ENCODE results near the gene CXCR6. TPM values are rescaled to one million over a fixed set of nuclear protein-coding genes. Genes with fewer than 3 reads are reported as not detected.

Gene CXCR6
- total and polyA plus RNA-seq, 2 of the 8 experiments (the other 6 are each of a cell fraction or from before 2014, with no cell fraction given): not detected

GRCh38 chr3:45940781-45941365, 2.4 kb upstream of the CXCR6 start:
- H3K4me1 ChIP-seq (replicated peaks in 1 of 4; ENCODE audit: control insufficient read depth in 3 of 4, insufficient read depth in 4 of 4, low read length in 3 of 4): peaks cover 0 to 2% (median under 1%) of the 10 kb centered on the region in 4 experiments; a peak in 2 of 7 replicates
- H2BK20ac ChIP-seq (ENCODE audit: low read length): no peak overlapping the region
- H2BK5ac ChIP-seq (ENCODE audit: low read depth, low read length): no peak overlapping the region
- ChIA-PET POLR2A (ENCODE audit: partially characterized antibody) (no interaction called here), CTCF (ENCODE audit: partially characterized antibody) (interaction anchor here (0.7 to 7.8 kb wide), 4 partner anchors 11 to 137 kb away, joined by 3 to 54 read pairs (median 36); no protein-coding TSS in a partner anchor)
- H4K8ac ChIP-seq (ENCODE audit: extremely low read depth, insufficient read depth, low read length): no peak overlapping the region
- TF ChIP-seq TBP (IDR thresholded peaks at IDR 0.05; ENCODE audit: low read depth, low read length) (no peak), EP300 (IDR thresholded peaks at IDR 0.05; ENCODE audit: borderline replicate concordance in 1 of 2, low read depth in 2 of 2, low read length in 2 of 2) (no peak), ASH2L (IDR thresholded peaks at IDR 0.05; ENCODE audit: low read length) (no peak), SRF (IDR thresholded peaks at IDR 0.05; ENCODE audit: low read depth, low read length) (no peak), HDAC2 (IDR thresholded peaks at IDR 0.05; ENCODE audit: borderline replicate concordance in 1 of 2, low read depth in 2 of 2, low read length in 2 of 2) (no peak)
- H4K91ac ChIP-seq (replicated peaks; ENCODE audit: insufficient read length, low read length): no peak overlapping the region
- no peak overlapping the region for H3K56ac ChIP-seq (replicated peaks; ENCODE audit: insufficient read length, low read depth, low read length)
- no peak overlapping the region for H3K18ac ChIP-seq (ENCODE audit: extremely low read depth, low read length)
- no peak overlapping the region for H3K9ac ChIP-seq (replicated peaks in 1 of 4; ENCODE audit: extremely low read depth in 1 of 4, low read depth in 3 of 4, low read length in 3 of 4)
- no peaks in the 10 kb centered on the region for H3K27me3 ChIP-seq (replicated peaks in 1 of 4; ENCODE audit: control insufficient read depth in 3 of 4, extremely low read depth in 1 of 4, insufficient read depth in 3 of 4, low read length in 3 of 4)
- no peak overlapping the region for H4K5ac ChIP-seq (ENCODE audit: insufficient read length, low read depth, low read length)
- H2BK12ac ChIP-seq (ENCODE audit: low read depth, low read length): no peak overlapping the region; the same call in 1 of the 2 replicates
- peaks cover 0 to 5% (median 0%) of the 10 kb centered on the region in 4 experiments; a peak in 3 of 8 replicates for H3K36me3 ChIP-seq (ENCODE audit: control insufficient read depth in 2 of 4, insufficient read depth in 4 of 4, low read length in 3 of 4)
- H3K4ac ChIP-seq (replicated peaks; ENCODE audit: insufficient read length, low read depth, low read length): no peak overlapping the region
- H3K4me2 ChIP-seq (ENCODE audit: insufficient read depth in 1 of 2, low read depth in 2 of 2, low read length in 2 of 2): no peak overlapping the region
- H3K79me1 ChIP-seq (ENCODE audit: low read depth, low read length): no peaks in the 10 kb centered on the region
- no peaks in the 10 kb centered on the region for H3K79me2 ChIP-seq (ENCODE audit: control insufficient read depth in 1 of 2, insufficient read depth in 2 of 2, low read length in 2 of 2)
- no peak overlapping the region for H3K4me3 ChIP-seq (ENCODE audit: extremely low read depth in 1 of 4, insufficient read depth in 2 of 4, low read depth in 3 of 4, low read length in 4 of 4)
- H3K23ac ChIP-seq (ENCODE audit: insufficient read length): no peak overlapping the region
- no peak overlapping the region for H3K27ac ChIP-seq (ENCODE audit: low read depth, low read length)
- no peak for FAIRE-seq
- peaks cover 1 to 2% of the 10 kb centered on the region in 2 experiments for H4K20me1 ChIP-seq (replicated peaks in 1 of 2; ENCODE audit: control insufficient read depth in 1 of 2, insufficient read depth in 2 of 2, low read length in 2 of 2)
- H2AFZ ChIP-seq (ENCODE audit: low read length): no peak overlapping the region
- H3K23me2 ChIP-seq (ENCODE audit: low read depth, low read length): no peaks in the 10 kb centered on the region
- H2AK5ac ChIP-seq (ENCODE audit: low read depth, low read length): no peak overlapping the region
- no peak for DNase-seq (ENCODE audit: low read depth in 1 of 2, low spot score in 2 of 2)
- 85% methylated on average over 6 of the region's 6 CpGs; no CpG with 5 or more reads in 1 of the 2 experiments for WGBS, 2 experiments (ENCODE audit: extremely low coverage in 1 of 2, insufficient coverage in 1 of 2, insufficient read length in 1 of 2, insufficient replicate concordance in 2 of 2, low coverage in 1 of 2, low lambda C conversion rate in 2 of 2, missing lambda C conversion rate in 1 of 2)
- no peak overlapping the region for H3K14ac ChIP-seq (ENCODE audit: insufficient read length)
- no peak overlapping the region for H2BK15ac ChIP-seq (ENCODE audit: low read length)
- H2BK120ac ChIP-seq (replicated peaks; ENCODE audit: low read depth, low read length): no peak overlapping the region
- H3K9me3 ChIP-seq (ENCODE audit: insufficient read depth in 2 of 2, low read depth in 1 of 2, low read length in 1 of 2): no peaks in the 10 kb centered on the region
